ENCODE measurements around the gene RTN4R. TPM values are rescaled to one million over a fixed set of nuclear protein-coding genes. Genes with fewer than 3 reads are reported as not detected.
A peak's percentile ranks its signal among the peaks of the same experiment; 100 is the strongest.

RTN4R gene
- total and polyA plus RNA-seq, 2 donors (not counting 1 experiment from before 2014, with no cell fraction given): 0.42 to 0.79 TPM

- no peak overlapping the region for H2AFZ ChIP-seq (ENCODE audit: insufficient read depth, low read depth, low read length, poor library complexity, severe bottlenecking)
- CTCF ChIA-PET: no interaction called here
- DNase-seq (no peak), ATAC-seq (ENCODE audit: low read depth) (no peak)
- H3K79me2 ChIP-seq (ENCODE audit: control insufficient read depth, insufficient read depth, low read length): no peaks in the 10 kb centered on the region
- TF ChIP-seq EZH2 (IDR thresholded peaks at IDR 0.05; ENCODE audit: borderline replicate concordance, insufficient read depth, low read depth, low read length, poor library complexity, severe bottlenecking) (no peak), CTCF (IDR thresholded peaks at IDR 0.05) (no peak)
- H4K20me1 ChIP-seq (ENCODE audit: control insufficient read depth, insufficient read depth, low read length, poor library complexity, severe bottlenecking): no peaks in the 10 kb centered on the region
- no peaks in the 10 kb centered on the region for H3K27me3 ChIP-seq (replicated peaks in 1 of 4; ENCODE audit: control extremely low read depth in 1 of 4, control insufficient read depth in 3 of 4, insufficient read depth in 4 of 4, low read length in 3 of 4)
- H3K4me3 ChIP-seq (ENCODE audit: control extremely low read depth in 1 of 5, extremely low read depth in 1 of 5, insufficient read depth in 1 of 5, low read depth in 2 of 5, low read length in 4 of 5): peak overlapping the region in 1 of 5 experiments; percentile 24
- H3K36me3 ChIP-seq (replicated peaks in 1 of 2; ENCODE audit: control extremely low read depth in 1 of 2, control insufficient read depth in 1 of 2, extremely low read depth in 1 of 2, insufficient read depth in 2 of 2, low read length in 1 of 2): no peaks in the 10 kb centered on the region
- peaks cover 45 to 50% of the 10 kb centered on the region in 2 donors for H3K4me1 ChIP-seq (ENCODE audit: control insufficient read depth in 2 of 2, insufficient read depth in 2 of 2, low read length in 2 of 2)
- H3K4me2 ChIP-seq (replicated peaks; ENCODE audit: low read depth, low read length, poor library complexity, severe bottlenecking): peak overlapping the region; percentile 62
- H3K9me3 Mint-ChIP-seq (ENCODE audit: insufficient read depth): no peaks in the 10 kb centered on the region
- peak overlapping the region; percentile 37 for H3K9ac ChIP-seq (ENCODE audit: low read length)
- H3K27ac ChIP-seq (ENCODE audit: low read length in 2 of 2): no peak overlapping the region
- H3K4me1 Mint-ChIP-seq: peaks cover 43% of the 10 kb centered on the region
- POLR2A ChIA-PET: no interaction called here
- H3K27me3 Mint-ChIP-seq: no peaks in the 10 kb centered on the region
- no peak overlapping the region for H3K27ac Mint-ChIP-seq
- peak overlapping the region; percentile 56 for H3K4me3 Mint-ChIP-seq
- intact Hi-C loops (cut with micrococcal nuclease): no loop called here
- WGBS (ENCODE audit: insufficient coverage): 87% methylated on average over 15 of the region's 19 CpGs
- no peaks in the 10 kb centered on the region for H3K9me3 ChIP-seq (ENCODE audit: control extremely low read depth in 1 of 3, control insufficient read depth in 2 of 3, insufficient read depth in 1 of 3, low read length in 2 of 3)
Observed at GRCh38 chr22:20246368-20247009, 21.6 kb downstream of the RTN4R start.

GRCh38 chr22:20245577-20246367, 22.3 kb downstream of the RTN4R start:
- no peaks in the 10 kb centered on the region for H3K27me3 Mint-ChIP-seq
- CTCF ChIA-PET: no interaction called here
- Histone ChIP-seq H3K4me3 (ENCODE audit: control extremely low read depth in 1 of 5, extremely low read depth in 1 of 5, insufficient read depth in 1 of 5, low read depth in 2 of 5, low read length in 4 of 5) (peak overlapping the region in 1 of 5 experiments; percentile 17), H3K9me3 (ENCODE audit: control extremely low read depth in 1 of 3, control insufficient read depth in 2 of 3, insufficient read depth in 1 of 3, low read length in 2 of 3) (no peaks in the 10 kb centered on the region), H2AFZ (ENCODE audit: insufficient read depth, low read depth, low read length, poor library complexity, severe bottlenecking) (peak overlapping the region; percentile 73), H3K27ac (ENCODE audit: low read length in 2 of 2) (peak overlapping the region in 1 of 2 donors; percentile 24), H3K9ac (ENCODE audit: low read length) (peak overlapping the region; percentile 17), H3K79me2 (ENCODE audit: control insufficient read depth, insufficient read depth, low read length) (no peaks in the 10 kb centered on the region), H3K4me2 (replicated peaks; ENCODE audit: low read depth, low read length, poor library complexity, severe bottlenecking) (peak overlapping the region; percentile 62), H3K36me3 (replicated peaks in 1 of 2; ENCODE audit: control extremely low read depth in 1 of 2, control insufficient read depth in 1 of 2, extremely low read depth in 1 of 2, insufficient read depth in 2 of 2, low read length in 1 of 2) (no peaks in the 10 kb centered on the region), H3K4me1 (ENCODE audit: control insufficient read depth in 2 of 2, insufficient read depth in 2 of 2, low read length in 2 of 2) (peaks cover 45 to 50% of the 10 kb centered on the region in 2 donors), H3K27me3 (replicated peaks in 1 of 4; ENCODE audit: control extremely low read depth in 1 of 4, control insufficient read depth in 3 of 4, insufficient read depth in 4 of 4, low read length in 3 of 4) (no peaks in the 10 kb centered on the region), H4K20me1 (ENCODE audit: control insufficient read depth, insufficient read depth, low read length, poor library complexity, severe bottlenecking) (no peaks in the 10 kb centered on the region)
- H3K9me3 Mint-ChIP-seq (ENCODE audit: insufficient read depth): no peaks in the 10 kb centered on the region
- H3K27ac Mint-ChIP-seq: no peak overlapping the region
- intact Hi-C loops (cut with micrococcal nuclease): no loop called here
- no peak for DNase-seq
- 89% methylated on average over 14 of the region's 14 CpGs for WGBS (ENCODE audit: insufficient coverage)
- peaks cover 43% of the 10 kb centered on the region for H3K4me1 Mint-ChIP-seq
- POLR2A ChIA-PET: no interaction called here
- ATAC-seq (ENCODE audit: low read depth): no peak
- TF ChIP-seq EZH2 (IDR thresholded peaks at IDR 0.05; ENCODE audit: borderline replicate concordance, insufficient read depth, low read depth, low read length, poor library complexity, severe bottlenecking): no peak
- no peak for TF ChIP-seq CTCF (IDR thresholded peaks at IDR 0.05)
- H3K4me3 Mint-ChIP-seq: peak overlapping the region; percentile 16
